Cardiac muscle cell (in vitro differentiated cells and primary cell): ENCODE results near the gene ADCY5. TPM values are rescaled to one million over a fixed set of nuclear protein-coding genes. Genes with fewer than 3 reads are reported as not detected.
A peak's percentile ranks its signal among the peaks of the same experiment; 100 is the strongest.

Experiments
- DNase-seq, 2 donors: peaks; one replicate each; pipeline versions ENCODE4 v3.0.0 to v3.0.0-alpha.2; 2010 to 2017; ENCODE audit warnings: low read depth in 1 of 2, low spot score in 1 of 2
- H3K27ac ChIP-seq: fragments of 200-600 bp; sonication (generic); 2 replicates; pipeline ENCODE4 v1.5.1; 2016
- H3K27me3 ChIP-seq: fragments of 200-600 bp; sonication (generic); 2 replicates; pipeline ENCODE4 v1.6.0; 2016; ENCODE audit warnings: control low read depth
- H3K36me3 ChIP-seq: fragments of 200-600 bp; sonication (generic); 2 replicates; pipeline ENCODE4 v1.5.1; 2016; ENCODE audit warnings: control low read depth
- H3K4me1 ChIP-seq: fragments of 200-600 bp; sonication (generic); 2 replicates; pipeline ENCODE4 v1.8.1; 2017; ENCODE audit warnings: low read depth, mild to moderate bottlenecking, mixed run types
- H3K4me3 ChIP-seq: fragments of 200-600 bp; sonication (generic); 2 replicates; pipeline ENCODE4 v1.5.1; 2016; ENCODE audit warnings: mild to moderate bottlenecking
- H3K9me3 ChIP-seq: fragments of 200-600 bp; sonication (generic); 2 replicates; pipeline ENCODE4 v1.5.1; 2017; ENCODE audit warnings: low read depth, mild to moderate bottlenecking, control low read depth
- CTCF ChIP-seq: IDR thresholded peaks from 2 replicates; pipeline ENCODE4 v1.5.1; 2012; ENCODE audit warnings: low read depth, mild to moderate bottlenecking, low read length
- polyA plus RNA-seq: library from polyadenylated mRNA; unstranded; fragments of >200 nt; fragmentation: Nextera tagmentation; extraction: Ambion mirVana; gene quantifications from 2 replicates; pipeline ENCODE4 v1.2.1, GENCODE V29; 2016
- total RNA-seq: library from RNA; depleted of rRNA; stranded (reverse); fragments of >200 nt; gene quantifications from 2 replicates; pipeline ENCODE4 v1.2.3, GENCODE V29; 2016

The ADCY5 gene
- total and polyA plus RNA-seq, 2 experiments from 2014 or later = 38.4 to 93.7 TPM

- Histone ChIP-seq H3K4me1 (no peaks in the 10 kb centered on the region), H3K27ac (no peak overlapping the region), H3K36me3 (no peaks in the 10 kb centered on the region), H3K27me3 (no peaks in the 10 kb centered on the region), H3K9me3 (no peaks in the 10 kb centered on the region), H3K4me3 (no peak overlapping the region)
- peak in 1 of 2 donors; percentile 14 for DNase-seq
- no peak for TF ChIP-seq CTCF
Observed at GRCh38 chr3:123272547-123272946, 176.3 kb downstream of the ADCY5 start.

GRCh38 chr3:123271466-123272159 is 177.3 kb downstream of the ADCY5 start:
- DNase-seq = peak in 1 of 2 donors; percentile 17
- no peaks in the 10 kb centered on the region for H3K9me3 ChIP-seq
- H3K36me3 ChIP-seq = no peaks in the 10 kb centered on the region
- H3K4me1 ChIP-seq = no peaks in the 10 kb centered on the region
- H3K27ac ChIP-seq = no peak overlapping the region
- H3K4me3 ChIP-seq = no peak overlapping the region
- H3K27me3 ChIP-seq = no peaks in the 10 kb centered on the region
- TF ChIP-seq CTCF = no peak

GRCh38 chr3:123270818-123271217 is 178.1 kb downstream of the ADCY5 start:
- H3K27me3 ChIP-seq = no peaks in the 10 kb centered on the region
- TF ChIP-seq CTCF = no peak
- H3K9me3 ChIP-seq = no peaks in the 10 kb centered on the region
- no peaks in the 10 kb centered on the region for H3K36me3 ChIP-seq
- no peak overlapping the region for H3K4me3 ChIP-seq
- no peak overlapping the region for H3K27ac ChIP-seq
- no peak for DNase-seq
- H3K4me1 ChIP-seq = no peaks in the 10 kb centered on the region

- H3K4me3 ChIP-seq = no peak overlapping the region
- no peaks in the 10 kb centered on the region for H3K36me3 ChIP-seq
- H3K4me1 ChIP-seq = no peaks in the 10 kb centered on the region
- H3K27ac ChIP-seq = no peak overlapping the region
- DNase-seq = no peak
- no peaks in the 10 kb centered on the region for H3K9me3 ChIP-seq
- no peaks in the 10 kb centered on the region for H3K27me3 ChIP-seq
- TF ChIP-seq CTCF = no peak
Observed at GRCh38 chr3:123267821-123268220, 181.1 kb downstream of the ADCY5 start.

GRCh38 chr3:123263941-123264340 is 184.9 kb downstream of the ADCY5 start:
- Histone ChIP-seq H3K27me3 (no peaks in the 10 kb centered on the region), H3K4me1 (no peaks in the 10 kb centered on the region), H3K27ac (no peak overlapping the region), H3K4me3 (no peak overlapping the region), H3K36me3 (no peaks in the 10 kb centered on the region), H3K9me3 (no peaks in the 10 kb centered on the region)
- DNase-seq = no peak
- no peak for TF ChIP-seq CTCF
